ENCODE results near the gene GNPDA1. TPM values are rescaled to one million over a fixed set of nuclear protein-coding genes. Genes with fewer than 3 reads are reported as not detected.

GNPDA1 gene
- total and polyA plus RNA-seq, 10 of the 15 experiments (the other 5 are each of a cell fraction or from before 2014, with no cell fraction given), result 1.0 to 11.9 (median 3.9) TPM

GRCh38 chr5:141968914-141969608, 43.8 kb downstream of the GNPDA1 start, which contains the start of gene RNF14 (continued):
- peak; percentile 60 for TF ChIP-seq ZNF687 (IDR thresholded peaks at IDR 0.05)
- no peak for TF ChIP-seq SPI1 (IDR thresholded peaks at IDR 0.05; ENCODE audit: borderline replicate concordance, insufficient read depth, low read depth, low read length)
- 0 out of 2 replicates have a peak, but pooled peaks have one; percentile 59 for TF ChIP-seq BACH1 (IDR thresholded peaks at IDR 0.05; ENCODE audit: borderline replicate concordance)
- TF ChIP-seq SMARCA5 (IDR thresholded peaks at IDR 0.05), result peak; percentile 55
- peak; percentile 52 for TF ChIP-seq ZBTB11 (CRISPR knock-in tag; IDR thresholded peaks at IDR 0.05)
- no peak for TF ChIP-seq PRDM15 (CRISPR knock-in tag; IDR thresholded peaks at IDR 0.05)
- TF ChIP-seq EZH2 (IDR thresholded peaks at IDR 0.05; ENCODE audit: borderline replicate concordance, control insufficient read depth, low read depth, low read length), result no peak
- TF ChIP-seq KDM1A (IDR thresholded peaks at IDR 0.05; ENCODE audit: borderline replicate concordance), result no peak
- TF ChIP-seq SRF (IDR thresholded peaks at IDR 0.05; ENCODE audit: low read depth in 2 of 2, low read length in 2 of 2), result no peak
- TF ChIP-seq POLR2AphosphoS5 (IDR thresholded peaks at IDR 0.05; ENCODE audit: low read length), result peak; percentile 89
- TF ChIP-seq NBN (IDR thresholded peaks at IDR 0.05), result peak; percentile 93
- peak; percentile 21; the same call in 1 of the 2 replicates for TF ChIP-seq TCF3 (IDR thresholded peaks at IDR 0.05; ENCODE audit: borderline replicate concordance, insufficient read depth, low read depth, low read length)
- TF ChIP-seq ATF2 (IDR thresholded peaks at IDR 0.05; ENCODE audit: low read length), result no peak
- peak; percentile 60; the same call in 1 of the 2 replicates for TF ChIP-seq MXI1 (IDR thresholded peaks at IDR 0.05; ENCODE audit: low read depth, low read length)
- TF ChIP-seq SMAD5 (IDR thresholded peaks at IDR 0.05; ENCODE audit: low read depth), result peak; percentile 93; the same call in 1 of the 2 replicates

Data from GM12878 (cell line).